WTC11 (cell line): ENCODE results near the gene FCN3. TPM values are rescaled to one million over a fixed set of nuclear protein-coding genes. Genes with fewer than 3 reads are reported as not detected.
A peak's percentile ranks its signal among the peaks of the same experiment; 100 is the strongest.

Source experiments
- ATAC-seq: fragments of 200-7000 bp; cut with Tn5 transposase; 2 replicates; pipeline ENCODE4 v1.10.0; 2021; ENCODE audit warnings: mild to moderate bottlenecking, moderate library complexity
- CTCF ChIA-PET: fragments of 300-600 bp; sonication (Branson Sonifier 250); formaldehyde crosslinking; loops from one replicate; lab custom pipeline; 2021; ENCODE audit warnings: antibody characterized with exemption; lab: Charles Lee
- POLR2A ChIA-PET: fragments of 350-600 bp; sonication (Branson Sonifier 250); formaldehyde crosslinking; loops from one replicate; lab custom pipeline; 2021; ENCODE audit warnings: antibody characterized with exemption; lab: Charles Lee
- DNase-seq: peaks from one replicate; pipeline ENCODE4 v3.0.0; 2021; ENCODE audit warnings: low spot score
- H3K27ac Mint-ChIP-seq: 2 replicates; pipeline ENCODE4 v1.8.0; 2021; ENCODE audit warnings: mixed read lengths
- H3K27me3 Mint-ChIP-seq: 2 replicates; pipeline ENCODE4 v1.8.0; 2021; ENCODE audit warnings: low read depth, mild to moderate bottlenecking, moderate library complexity, mixed read lengths
- H3K36me3 Mint-ChIP-seq: 2 replicates; pipeline ENCODE4 v1.8.0; 2021; ENCODE audit warnings: mixed read lengths
- H3K4me1 Mint-ChIP-seq: 2 replicates; pipeline ENCODE4 v1.8.0; 2022; ENCODE audit warnings: mixed read lengths
- H3K4me3 Mint-ChIP-seq: 2 replicates; pipeline ENCODE4 v1.8.0; 2021; ENCODE audit warnings: mild to moderate bottlenecking, moderate library complexity, mixed read lengths
- H3K9me3 Mint-ChIP-seq: 2 replicates; pipeline ENCODE4 v1.8.0; 2021; ENCODE audit warnings: mixed read lengths
- CREB1 ChIP-seq: sonication (generic); formaldehyde crosslinking; IDR thresholded peaks from 2 replicates; pipeline ENCODE4 v1.8.0; 2023; ENCODE audit warnings: mild to moderate bottlenecking, missing genetic modification reagents
- CREM ChIP-seq: sonication (generic); formaldehyde crosslinking; IDR thresholded peaks from 2 replicates; pipeline ENCODE4 v1.8.1; 2022; ENCODE audit warnings: mild to moderate bottlenecking, missing genetic modification reagents, moderate library complexity
- ELF4 ChIP-seq: sonication (generic); formaldehyde crosslinking; IDR thresholded peaks from 2 replicates; pipeline ENCODE4 v1.8.1; 2022; ENCODE audit warnings: low read depth, mild to moderate bottlenecking, moderate library complexity, missing genetic modification reagents
- ESRRA ChIP-seq: sonication (generic); formaldehyde crosslinking; IDR thresholded peaks from 2 replicates; pipeline ENCODE4 v1.8.1; 2022; ENCODE audit warnings: mild to moderate bottlenecking, missing genetic modification reagents, borderline replicate concordance
- FOXP1 ChIP-seq: sonication (generic); formaldehyde crosslinking; IDR thresholded peaks from 2 replicates; pipeline ENCODE4 v1.8.0; 2022; ENCODE audit warnings: missing genetic modification reagents, mild to moderate bottlenecking, moderate library complexity, borderline replicate concordance
- GABPB1 ChIP-seq: sonication (generic); formaldehyde crosslinking; IDR thresholded peaks from 2 replicates; pipeline ENCODE4 v1.8.1; 2023; ENCODE audit warnings: mild to moderate bottlenecking, missing genetic modification reagents
- NFE2L1 ChIP-seq: sonication (generic); formaldehyde crosslinking; IDR thresholded peaks from 2 replicates; pipeline ENCODE4 v1.8.1; 2023; ENCODE audit warnings: missing genetic modification reagents
- NR1H2 ChIP-seq: sonication (generic); formaldehyde crosslinking; IDR thresholded peaks from 2 replicates; pipeline ENCODE4 v1.9.0; 2021; ENCODE audit warnings: mild to moderate bottlenecking, moderate library complexity, missing genetic modification reagents
- NR2C2 ChIP-seq: sonication (generic); formaldehyde crosslinking; IDR thresholded peaks from 2 replicates; pipeline ENCODE4 v1.8.0; 2022; ENCODE audit warnings: mild to moderate bottlenecking, missing genetic modification reagents
- PRRX2 ChIP-seq: fragments of 250-450 bp; sonication (Bioruptor Pico); IDR thresholded peaks from 2 replicates; pipeline ENCODE4 v1.8.0; 2021; ENCODE audit warnings: mild to moderate bottlenecking
- RORB ChIP-seq: fragments of 250-450 bp; sonication (Bioruptor Pico); IDR thresholded peaks from 2 replicates; pipeline ENCODE4 v1.9.0; 2021; ENCODE audit warnings: mild to moderate bottlenecking
- ZNF138 ChIP-seq: sonication (generic); formaldehyde crosslinking; conservative IDR thresholded peaks from 2 replicates; pipeline ENCODE4 v1.8.1; 2022; ENCODE audit warnings: mild to moderate bottlenecking, moderate library complexity, missing genetic modification reagents
- ZNF232 ChIP-seq: sonication (generic); formaldehyde crosslinking; IDR thresholded peaks from 2 replicates; pipeline ENCODE4 v1.8.0; 2022; ENCODE audit warnings: mild to moderate bottlenecking, missing genetic modification reagents
- ZNF263 ChIP-seq: sonication (generic); formaldehyde crosslinking; IDR thresholded peaks from 2 replicates; pipeline ENCODE4 v1.8.1; 2022; ENCODE audit warnings: low read depth, mild to moderate bottlenecking, moderate library complexity, missing genetic modification reagents
- total RNA-seq: library from RNA; stranded (reverse); gene quantifications from 3 replicates; pipeline ENCODE4 v1.2.3, GENCODE V29; 2021
- TF ChIP-seq, protein P1 (sequence below): fragments of 250-450 bp; sonication (Bioruptor Pico); conservative IDR thresholded peaks from 2 replicates; pipeline ENCODE4 v1.9.0; 2021; ENCODE audit warnings: mild to moderate bottlenecking
- TF ChIP-seq, protein P2 (sequence below): sonication (generic); formaldehyde crosslinking; IDR thresholded peaks from 2 replicates; pipeline ENCODE4 v1.8.1; 2023; ENCODE audit warnings: mild to moderate bottlenecking, missing genetic modification reagents
- TF ChIP-seq, protein P3 (sequence below): sonication (generic); formaldehyde crosslinking; IDR thresholded peaks from 2 replicates; pipeline ENCODE4 v1.8.0; 2022; ENCODE audit warnings: missing genetic modification reagents
- TF ChIP-seq, protein P4 (sequence below): sonication (generic); formaldehyde crosslinking; conservative IDR thresholded peaks from 2 replicates; pipeline ENCODE4 v1.8.1; 2022; ENCODE audit warnings: mild to moderate bottlenecking, missing genetic modification reagents
- TF ChIP-seq, protein P5 (sequence below): sonication (generic); formaldehyde crosslinking; IDR thresholded peaks from 2 replicates; pipeline ENCODE4 v1.8.0; 2022; ENCODE audit warnings: mild to moderate bottlenecking, missing genetic modification reagents
- TF ChIP-seq, protein P6 (sequence below): sonication (generic); formaldehyde crosslinking; IDR thresholded peaks from 2 replicates; pipeline ENCODE4 v1.8.1; 2022; ENCODE audit warnings: mild to moderate bottlenecking, moderate library complexity, missing genetic modification reagents
- TF ChIP-seq, protein P7 (sequence below): fragments of 250-450 bp; sonication (Bioruptor Pico); IDR thresholded peaks from 2 replicates; pipeline ENCODE4 v1.9.0; 2021; ENCODE audit warnings: mild to moderate bottlenecking

FCN3 gene
- total RNA-seq, 1 experiment from 2014 or later, result 0.98 TPM

DNA sequence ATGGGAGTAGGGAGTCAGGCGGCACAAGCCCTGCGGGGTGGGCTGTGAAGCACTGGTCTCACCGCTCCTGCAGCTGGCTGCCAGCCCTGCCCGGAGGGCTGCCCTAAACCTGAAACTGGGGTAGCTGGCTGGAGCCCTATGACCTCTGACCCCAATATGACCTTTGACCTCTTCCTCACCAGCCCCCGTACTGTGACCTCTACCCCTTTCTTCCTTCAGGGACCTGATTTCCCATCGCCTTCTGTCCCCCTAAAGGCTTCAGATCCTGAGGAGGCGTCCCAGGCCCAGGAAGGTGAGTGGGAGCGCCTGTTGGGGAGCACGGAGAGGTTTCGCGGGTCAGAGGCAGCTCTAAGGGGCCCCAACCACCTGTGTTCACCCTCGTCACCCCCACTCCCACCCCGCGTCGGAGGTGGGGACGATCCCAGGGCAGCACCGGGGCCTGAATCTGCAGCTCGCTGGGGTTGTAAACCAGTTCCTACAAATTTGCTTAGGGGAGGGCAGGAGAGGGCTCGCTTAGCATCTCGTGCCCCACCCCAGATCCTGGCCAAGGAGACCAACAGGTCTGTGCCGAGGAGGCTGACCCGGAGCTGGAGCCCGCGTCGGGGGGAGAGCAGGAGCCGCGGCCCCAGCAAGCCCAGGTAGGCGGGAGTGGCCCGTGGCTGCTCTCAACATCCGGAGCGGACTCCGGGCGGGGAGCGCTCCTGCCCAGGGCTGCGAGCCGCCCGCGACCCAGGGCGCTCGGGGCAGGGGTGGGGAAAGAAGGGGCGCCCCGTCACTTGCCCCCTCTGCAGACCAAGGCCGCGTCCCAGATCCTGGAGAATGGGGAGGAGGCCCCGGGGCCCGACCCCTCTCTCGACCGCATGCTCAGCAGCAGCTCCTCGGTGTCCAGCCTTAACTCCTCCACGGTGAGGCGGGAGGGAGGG lies 25.5 kb downstream of the FCN3 start:
- POLR2A ChIA-PET, result interaction anchor here (0.6 to 3.1 kb wide), 7 partner anchors 8 to 1198 kb away, joined by 3 to 29 read pairs (median 5); partner anchors contain the start of genes MAP3K6 and SYTL1
- peaks cover 18% of the 10 kb centered on the region for H3K4me1 Mint-ChIP-seq
- peak; percentile 80 for DNase-seq
- TF ChIP-seq ESRRA, result 0 out of 2 replicates have a peak, but pooled peaks have one; percentile 14
- TF ChIP-seq NR2C2 (CRISPR knock-in tag), result peak; percentile 84
- no peak for TF ChIP-seq CREB1 (CRISPR knock-in tag)
- TF ChIP-seq NR1H2 (CRISPR knock-in tag), result no peak
- no peak for TF ChIP-seq RORB (CRISPR knock-in tag)
- TF ChIP-seq, protein P1, sequence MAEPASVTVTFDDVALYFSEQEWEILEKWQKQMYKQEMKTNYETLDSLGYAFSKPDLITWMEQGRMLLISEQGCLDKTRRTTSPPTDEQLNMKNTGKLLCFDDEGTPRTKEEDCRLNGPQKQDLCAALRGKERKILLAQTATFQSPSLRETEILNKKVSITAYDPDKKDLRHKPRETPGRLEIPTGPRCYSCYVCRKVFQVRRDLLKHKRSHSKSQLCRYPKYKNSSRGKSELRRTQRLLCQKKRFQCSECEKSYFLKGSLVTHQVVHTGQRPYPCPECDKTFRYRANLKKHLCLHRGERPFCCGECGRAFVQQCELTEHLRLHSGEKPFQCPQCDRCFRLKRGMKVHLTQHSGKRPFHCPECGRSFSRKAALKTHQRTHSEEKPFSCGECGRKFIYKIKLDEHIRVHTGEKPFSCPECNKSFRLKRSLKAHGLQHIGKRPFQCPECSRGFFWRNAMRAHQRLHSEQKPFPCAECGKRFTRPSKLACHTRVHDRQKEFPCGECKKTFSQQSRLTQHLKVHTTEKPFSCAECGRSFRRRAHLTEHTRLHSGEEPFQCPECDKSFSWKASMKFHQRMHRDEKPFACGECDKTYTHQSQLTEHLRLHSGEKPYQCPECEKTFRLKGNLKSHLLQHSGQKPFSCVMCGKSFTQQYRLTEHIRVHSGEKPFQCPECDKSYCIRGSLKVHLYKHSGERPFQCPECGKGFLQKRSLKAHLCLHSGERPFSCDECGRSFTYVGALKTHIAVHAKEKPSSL (CRISPR knock-in tag), result no peak
- no peak for TF ChIP-seq CREM
- no peak for TF ChIP-seq ELF4 (CRISPR knock-in tag)
- TF ChIP-seq, protein P2, sequence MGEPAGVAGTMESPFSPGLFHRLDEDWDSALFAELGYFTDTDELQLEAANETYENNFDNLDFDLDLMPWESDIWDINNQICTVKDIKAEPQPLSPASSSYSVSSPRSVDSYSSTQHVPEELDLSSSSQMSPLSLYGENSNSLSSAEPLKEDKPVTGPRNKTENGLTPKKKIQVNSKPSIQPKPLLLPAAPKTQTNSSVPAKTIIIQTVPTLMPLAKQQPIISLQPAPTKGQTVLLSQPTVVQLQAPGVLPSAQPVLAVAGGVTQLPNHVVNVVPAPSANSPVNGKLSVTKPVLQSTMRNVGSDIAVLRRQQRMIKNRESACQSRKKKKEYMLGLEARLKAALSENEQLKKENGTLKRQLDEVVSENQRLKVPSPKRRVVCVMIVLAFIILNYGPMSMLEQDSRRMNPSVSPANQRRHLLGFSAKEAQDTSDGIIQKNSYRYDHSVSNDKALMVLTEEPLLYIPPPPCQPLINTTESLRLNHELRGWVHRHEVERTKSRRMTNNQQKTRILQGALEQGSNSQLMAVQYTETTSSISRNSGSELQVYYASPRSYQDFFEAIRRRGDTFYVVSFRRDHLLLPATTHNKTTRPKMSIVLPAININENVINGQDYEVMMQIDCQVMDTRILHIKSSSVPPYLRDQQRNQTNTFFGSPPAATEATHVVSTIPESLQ, result peak; percentile 65; the same call in 1 of the 2 replicates
- TF ChIP-seq, protein P3, sequence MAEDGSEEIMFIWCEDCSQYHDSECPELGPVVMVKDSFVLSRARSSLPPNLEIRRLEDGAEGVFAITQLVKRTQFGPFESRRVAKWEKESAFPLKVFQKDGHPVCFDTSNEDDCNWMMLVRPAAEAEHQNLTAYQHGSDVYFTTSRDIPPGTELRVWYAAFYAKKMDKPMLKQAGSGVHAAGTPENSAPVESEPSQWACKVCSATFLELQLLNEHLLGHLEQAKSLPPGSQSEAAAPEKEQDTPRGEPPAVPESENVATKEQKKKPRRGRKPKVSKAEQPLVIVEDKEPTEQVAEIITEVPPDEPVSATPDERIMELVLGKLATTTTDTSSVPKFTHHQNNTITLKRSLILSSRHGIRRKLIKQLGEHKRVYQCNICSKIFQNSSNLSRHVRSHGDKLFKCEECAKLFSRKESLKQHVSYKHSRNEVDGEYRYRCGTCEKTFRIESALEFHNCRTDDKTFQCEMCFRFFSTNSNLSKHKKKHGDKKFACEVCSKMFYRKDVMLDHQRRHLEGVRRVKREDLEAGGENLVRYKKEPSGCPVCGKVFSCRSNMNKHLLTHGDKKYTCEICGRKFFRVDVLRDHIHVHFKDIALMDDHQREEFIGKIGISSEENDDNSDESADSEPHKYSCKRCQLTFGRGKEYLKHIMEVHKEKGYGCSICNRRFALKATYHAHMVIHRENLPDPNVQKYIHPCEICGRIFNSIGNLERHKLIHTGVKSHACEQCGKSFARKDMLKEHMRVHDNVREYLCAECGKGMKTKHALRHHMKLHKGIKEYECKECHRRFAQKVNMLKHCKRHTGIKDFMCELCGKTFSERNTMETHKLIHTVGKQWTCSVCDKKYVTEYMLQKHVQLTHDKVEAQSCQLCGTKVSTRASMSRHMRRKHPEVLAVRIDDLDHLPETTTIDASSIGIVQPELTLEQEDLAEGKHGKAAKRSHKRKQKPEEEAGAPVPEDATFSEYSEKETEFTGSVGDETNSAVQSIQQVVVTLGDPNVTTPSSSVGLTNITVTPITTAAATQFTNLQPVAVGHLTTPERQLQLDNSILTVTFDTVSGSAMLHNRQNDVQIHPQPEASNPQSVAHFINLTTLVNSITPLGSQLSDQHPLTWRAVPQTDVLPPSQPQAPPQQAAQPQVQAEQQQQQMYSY (CRISPR knock-in tag), result peak; percentile 97
- TF ChIP-seq, protein P4, sequence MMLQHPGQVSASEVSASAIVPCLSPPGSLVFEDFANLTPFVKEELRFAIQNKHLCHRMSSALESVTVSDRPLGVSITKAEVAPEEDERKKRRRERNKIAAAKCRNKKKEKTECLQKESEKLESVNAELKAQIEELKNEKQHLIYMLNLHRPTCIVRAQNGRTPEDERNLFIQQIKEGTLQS (CRISPR knock-in tag), result no peak
- no peak for TF ChIP-seq GABPB1 (CRISPR knock-in tag)
- TF ChIP-seq NFE2L1 (CRISPR knock-in tag), result no peak
- no peak for TF ChIP-seq ZNF232 (CRISPR knock-in tag)
- TF ChIP-seq, protein P5, sequence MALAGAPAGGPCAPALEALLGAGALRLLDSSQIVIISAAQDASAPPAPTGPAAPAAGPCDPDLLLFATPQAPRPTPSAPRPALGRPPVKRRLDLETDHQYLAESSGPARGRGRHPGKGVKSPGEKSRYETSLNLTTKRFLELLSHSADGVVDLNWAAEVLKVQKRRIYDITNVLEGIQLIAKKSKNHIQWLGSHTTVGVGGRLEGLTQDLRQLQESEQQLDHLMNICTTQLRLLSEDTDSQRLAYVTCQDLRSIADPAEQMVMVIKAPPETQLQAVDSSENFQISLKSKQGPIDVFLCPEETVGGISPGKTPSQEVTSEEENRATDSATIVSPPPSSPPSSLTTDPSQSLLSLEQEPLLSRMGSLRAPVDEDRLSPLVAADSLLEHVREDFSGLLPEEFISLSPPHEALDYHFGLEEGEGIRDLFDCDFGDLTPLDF, result 0 out of 2 replicates have a peak, but pooled peaks have one; percentile 33
- TF ChIP-seq ZNF138 (CRISPR knock-in tag), result 0 out of 2 replicates have a peak, but pooled peaks have one; percentile 2
- TF ChIP-seq, protein P6, sequence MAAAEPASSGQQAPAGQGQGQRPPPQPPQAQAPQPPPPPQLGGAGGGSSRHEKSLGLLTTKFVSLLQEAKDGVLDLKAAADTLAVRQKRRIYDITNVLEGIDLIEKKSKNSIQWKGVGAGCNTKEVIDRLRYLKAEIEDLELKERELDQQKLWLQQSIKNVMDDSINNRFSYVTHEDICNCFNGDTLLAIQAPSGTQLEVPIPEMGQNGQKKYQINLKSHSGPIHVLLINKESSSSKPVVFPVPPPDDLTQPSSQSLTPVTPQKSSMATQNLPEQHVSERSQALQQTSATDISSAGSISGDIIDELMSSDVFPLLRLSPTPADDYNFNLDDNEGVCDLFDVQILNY, result no peak; the same call in 1 of the 2 replicates
- TF ChIP-seq ZNF263 (CRISPR knock-in tag), result peak; percentile 60; the same call in 1 of the 2 replicates
- TF ChIP-seq FOXP1 (CRISPR knock-in tag), result no peak
- no peak for TF ChIP-seq PRRX2 (CRISPR knock-in tag)
- TF ChIP-seq, protein P7, sequence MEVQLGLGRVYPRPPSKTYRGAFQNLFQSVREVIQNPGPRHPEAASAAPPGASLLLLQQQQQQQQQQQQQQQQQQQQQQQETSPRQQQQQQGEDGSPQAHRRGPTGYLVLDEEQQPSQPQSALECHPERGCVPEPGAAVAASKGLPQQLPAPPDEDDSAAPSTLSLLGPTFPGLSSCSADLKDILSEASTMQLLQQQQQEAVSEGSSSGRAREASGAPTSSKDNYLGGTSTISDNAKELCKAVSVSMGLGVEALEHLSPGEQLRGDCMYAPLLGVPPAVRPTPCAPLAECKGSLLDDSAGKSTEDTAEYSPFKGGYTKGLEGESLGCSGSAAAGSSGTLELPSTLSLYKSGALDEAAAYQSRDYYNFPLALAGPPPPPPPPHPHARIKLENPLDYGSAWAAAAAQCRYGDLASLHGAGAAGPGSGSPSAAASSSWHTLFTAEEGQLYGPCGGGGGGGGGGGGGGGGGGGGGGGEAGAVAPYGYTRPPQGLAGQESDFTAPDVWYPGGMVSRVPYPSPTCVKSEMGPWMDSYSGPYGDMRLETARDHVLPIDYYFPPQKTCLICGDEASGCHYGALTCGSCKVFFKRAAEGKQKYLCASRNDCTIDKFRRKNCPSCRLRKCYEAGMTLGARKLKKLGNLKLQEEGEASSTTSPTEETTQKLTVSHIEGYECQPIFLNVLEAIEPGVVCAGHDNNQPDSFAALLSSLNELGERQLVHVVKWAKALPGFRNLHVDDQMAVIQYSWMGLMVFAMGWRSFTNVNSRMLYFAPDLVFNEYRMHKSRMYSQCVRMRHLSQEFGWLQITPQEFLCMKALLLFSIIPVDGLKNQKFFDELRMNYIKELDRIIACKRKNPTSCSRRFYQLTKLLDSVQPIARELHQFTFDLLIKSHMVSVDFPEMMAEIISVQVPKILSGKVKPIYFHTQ (CRISPR knock-in tag), result no peak

More for the DNA sequence above, 25.5 kb downstream of the FCN3 start:
- Mint-ChIP-seq H3K9me3 (no peaks in the 10 kb centered on the region), H3K4me3 (peak overlapping the region; percentile 75), H3K36me3 (peaks cover 9% of the 10 kb centered on the region; the same call in 1 of the 2 replicates), H3K27ac (no peak overlapping the region), H3K27me3 (peaks cover 12% of the 10 kb centered on the region)
- CTCF ChIA-PET, result interaction anchor here (0.6 to 11.0 kb wide), 23 partner anchors 7 to 1544 kb away, joined by 3 to 258 read pairs (median 5); partner anchors contain the start of genes CD164L2, MAP3K6 and SYTL1
- peak; percentile 43 for ATAC-seq
